IMR-90 (cell line): ENCODE results near the gene NRIP2.

Experiments used
- BHLHE40 ChIP-seq: fragments of 150-350 bp; IDR thresholded peaks from 2 replicates; pipeline ENCODE4 v1.6.1; 2016; ENCODE audit warnings: mild to moderate bottlenecking, low read depth, low read length
- NFE2L2 ChIP-seq: fragments of 150-350 bp; IDR thresholded peaks from 2 replicates; pipeline ENCODE4 v1.6.1; 2016; ENCODE audit warnings: low read depth, mild to moderate bottlenecking, low read length
- TF ChIP-seq, protein P1 (sequence below): conservative IDR thresholded peaks from 2 replicates; pipeline ENCODE4 v1.5.1; 2012; ENCODE audit warnings: mild to moderate bottlenecking, low read depth, low read length, improper control_type of control experiment

DNA sequence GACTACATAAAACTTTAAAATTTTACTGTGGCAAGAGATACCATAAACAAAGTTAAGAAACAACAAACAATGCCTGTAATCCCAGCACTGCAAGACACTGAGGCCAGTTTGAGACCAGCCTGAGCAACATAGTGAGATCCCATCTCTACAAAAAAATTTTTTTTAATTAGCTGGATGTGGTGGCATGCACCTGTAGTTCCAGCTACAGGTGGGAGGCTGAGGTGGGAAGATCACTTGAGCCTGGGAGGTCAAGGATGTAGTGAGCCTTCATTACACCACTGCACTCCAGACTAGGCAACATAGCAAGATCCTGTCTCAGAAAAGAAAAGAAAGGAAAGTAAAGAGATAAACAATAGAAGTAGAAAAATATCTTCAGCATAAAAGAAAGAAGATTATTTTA lies 25.3 kb upstream of the NRIP2 start:
- TF ChIP-seq, protein P1, sequence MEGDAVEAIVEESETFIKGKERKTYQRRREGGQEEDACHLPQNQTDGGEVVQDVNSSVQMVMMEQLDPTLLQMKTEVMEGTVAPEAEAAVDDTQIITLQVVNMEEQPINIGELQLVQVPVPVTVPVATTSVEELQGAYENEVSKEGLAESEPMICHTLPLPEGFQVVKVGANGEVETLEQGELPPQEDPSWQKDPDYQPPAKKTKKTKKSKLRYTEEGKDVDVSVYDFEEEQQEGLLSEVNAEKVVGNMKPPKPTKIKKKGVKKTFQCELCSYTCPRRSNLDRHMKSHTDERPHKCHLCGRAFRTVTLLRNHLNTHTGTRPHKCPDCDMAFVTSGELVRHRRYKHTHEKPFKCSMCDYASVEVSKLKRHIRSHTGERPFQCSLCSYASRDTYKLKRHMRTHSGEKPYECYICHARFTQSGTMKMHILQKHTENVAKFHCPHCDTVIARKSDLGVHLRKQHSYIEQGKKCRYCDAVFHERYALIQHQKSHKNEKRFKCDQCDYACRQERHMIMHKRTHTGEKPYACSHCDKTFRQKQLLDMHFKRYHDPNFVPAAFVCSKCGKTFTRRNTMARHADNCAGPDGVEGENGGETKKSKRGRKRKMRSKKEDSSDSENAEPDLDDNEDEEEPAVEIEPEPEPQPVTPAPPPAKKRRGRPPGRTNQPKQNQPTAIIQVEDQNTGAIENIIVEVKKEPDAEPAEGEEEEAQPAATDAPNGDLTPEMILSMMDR, result no peak
- TF ChIP-seq BHLHE40 (no peak), NFE2L2 (no peak)
